Retinal pigment epithelial cell (primary cell): ENCODE measurements around the gene BCAP31.
A peak's percentile ranks its signal among the peaks of the same experiment; 100 is the strongest.
"Not testable (repeated sequence)": the region's sequence is repeated elsewhere in the genome, so short reads cannot be mapped to it uniquely, and the experiment has no call there.

Source experiments
- DNase-seq: peaks from one replicate; pipeline ENCODE4 v3.0.0-alpha.2; 2010; ENCODE audit warnings: low read depth
- H3K4me3 ChIP-seq: 2 replicates; pipeline ENCODE4 v1.5.1; 2011; ENCODE audit warnings: mild to moderate bottlenecking, low read length, control low read depth, moderate library complexity
- CTCF ChIP-seq: conservative IDR thresholded peaks from 2 replicates; pipeline ENCODE4 v1.5.1; 2011; ENCODE audit warnings: low read depth, low read length, control low read depth, inconsistent platforms

BCAP31 gene

GRCh38 chrX:153755136-153755535 lies 30.9 kb upstream of the BCAP31 start:
- TF ChIP-seq CTCF, result no peak
- no peak overlapping the region for H3K4me3 ChIP-seq
- no peak for DNase-seq

- H3K4me3 ChIP-seq, result no peak overlapping the region
- TF ChIP-seq CTCF, result no peak
- DNase-seq, result no peak
These were observed 26.1 kb upstream of the BCAP31 start for GRCh38 chrX:153750127-153750774.

- H3K4me3 ChIP-seq, DNase-seq: not testable (repeated sequence)
These were observed 24.8 kb upstream of the BCAP31 start for GRCh38 chrX:153749017-153749416.

- not testable (repeated sequence) for H3K4me3 ChIP-seq, DNase-seq
These were observed 22.8 kb upstream of the BCAP31 start for GRCh38 chrX:153746991-153747390.

- TF ChIP-seq CTCF, result no peak
- no peak overlapping the region for H3K4me3 ChIP-seq
- DNase-seq, result no peak
These were observed 22.2 kb upstream of the BCAP31 start for GRCh38 chrX:153746359-153746758.

- H3K4me3 ChIP-seq, DNase-seq: not testable (repeated sequence)
These were observed 20.9 kb upstream of the BCAP31 start for GRCh38 chrX:153745067-153745433.

GRCh38 chrX:153744210-153745066 lies 20.3 kb upstream of the BCAP31 start:
- H3K4me3 ChIP-seq, result no peak overlapping the region
- DNase-seq, result no peak
- peak; percentile 36 for TF ChIP-seq CTCF

- not testable (repeated sequence) for H3K4me3 ChIP-seq, DNase-seq
- TF ChIP-seq CTCF, result peak; percentile 7
These were observed 19.5 kb upstream of the BCAP31 start for GRCh38 chrX:153743468-153744209.

GRCh38 chrX:153742796-153743467 lies 18.7 kb upstream of the BCAP31 start:
- DNase-seq, H3K4me3 ChIP-seq: not testable (repeated sequence)

GRCh38 chrX:153742111-153742510 lies 17.9 kb upstream of the BCAP31 start:
- DNase-seq, H3K4me3 ChIP-seq: not testable (repeated sequence)
